HEK293 (cell line): ENCODE data around the gene FRMD4A.

Experiments
- CTCF ChIA-PET: fragments of 350-600 bp; formaldehyde crosslinking; extraction: SDS; loops from one replicate; lab custom pipeline; 2021; ENCODE audit warnings: antibody characterized with exemption; lab: Yijun Ruan, JAX
- POLR2A ChIA-PET: fragments of 300-600 bp; formaldehyde crosslinking; extraction: SDS; loops from one replicate; lab custom pipeline; 2020; ENCODE audit warnings: antibody characterized with exemption, inconsistent platforms; lab: Yijun Ruan, JAX
- H3K27ac ChIP-seq: fragments of 200-500 bp; sonication (Bioruptor generic); 2 replicates; pipeline ENCODE4 v1.5.1; 2014; ENCODE audit warnings: low read depth, low read length, control low read depth, inconsistent platforms; ENCODE audit errors: extremely low read depth
- H3K36me3 ChIP-seq, 2 experiments: fragments of 200-500 bp in 1 of 2; sonication (Bioruptor generic) in 1 of 2; 1 replicate in 1 of 2; 2 replicates in 1 of 2; pipeline ENCODE4 v1.5.1; 2014 to 2017; ENCODE audit warnings: inconsistent platforms in 2 of 2, low read length in 2 of 2; ENCODE audit not compliant: control insufficient read depth in 2 of 2, insufficient read depth in 1 of 2
- H3K4me1 ChIP-seq: fragments of 200-500 bp; sonication (Bioruptor generic); 2 replicates; pipeline ENCODE4 v1.5.1; 2014; ENCODE audit warnings: mild to moderate bottlenecking, low read length, inconsistent platforms; ENCODE audit not compliant: control insufficient read depth, insufficient read depth
- H3K4me3 ChIP-seq: 2 replicates; pipeline ENCODE4 v1.5.1; 2011; ENCODE audit warnings: low read depth, mild to moderate bottlenecking, control low read depth, low read length, moderate library complexity
- H3K9me3 ChIP-seq: fragments of 200-500 bp; sonication (Bioruptor generic); 2 replicates; pipeline ENCODE4 v1.5.1; 2014; ENCODE audit warnings: low read depth, low read length, inconsistent platforms; ENCODE audit not compliant: control insufficient read depth, insufficient read depth
- KLF10 ChIP-seq: fragments of 450-650 bp; IDR thresholded peaks from 2 replicates; pipeline ENCODE4 v1.5.1; 2018; ENCODE audit warnings: missing biosample characterization, mild to moderate bottlenecking, missing genetic modification characterization
- MYNN ChIP-seq: fragments of 450-650 bp; formaldehyde crosslinking; IDR thresholded peaks from 2 replicates; pipeline ENCODE4 v1.5.1; 2016; ENCODE audit warnings: missing biosample characterization, missing genetic modification characterization, borderline replicate concordance
- OVOL3 ChIP-seq: fragments of 450-650 bp; formaldehyde crosslinking; IDR thresholded peaks from 2 replicates; pipeline ENCODE4 v1.5.1; 2016; ENCODE audit warnings: missing biosample characterization, missing genetic modification characterization
- RBAK ChIP-seq: fragments of 450-650 bp; formaldehyde crosslinking; IDR thresholded peaks from 2 replicates; pipeline ENCODE4 v1.5.1; 2016; ENCODE audit warnings: missing biosample characterization, missing genetic modification characterization
- SP7 ChIP-seq: fragments of 450-650 bp; formaldehyde crosslinking; IDR thresholded peaks from 2 replicates; pipeline ENCODE4 v1.5.1; 2016; ENCODE audit warnings: missing biosample characterization, missing genetic modification characterization
- YY1 ChIP-seq: fragments of 450-650 bp; formaldehyde crosslinking; IDR thresholded peaks from 2 replicates; pipeline ENCODE4 v1.5.1; 2018; ENCODE audit warnings: missing biosample characterization, missing genetic modification characterization
- ZBTB17 ChIP-seq: fragments of 450-650 bp; formaldehyde crosslinking; IDR thresholded peaks from 2 replicates; pipeline ENCODE4 v1.5.1; 2016; ENCODE audit warnings: missing biosample characterization, missing genetic modification characterization
- ZBTB21 ChIP-seq: fragments of 450-650 bp; formaldehyde crosslinking; IDR thresholded peaks from 2 replicates; pipeline ENCODE4 v1.5.1; 2017; ENCODE audit warnings: missing biosample characterization, missing genetic modification characterization
- ZFP3 ChIP-seq: fragments of 450-650 bp; formaldehyde crosslinking; IDR thresholded peaks from 2 replicates; pipeline ENCODE4 v1.5.1; 2016; ENCODE audit warnings: low read depth, missing biosample characterization, missing genetic modification characterization
- ZIC2 ChIP-seq: fragments of 450-650 bp; formaldehyde crosslinking; IDR thresholded peaks from 2 replicates; pipeline ENCODE4 v1.5.1; 2016; ENCODE audit warnings: missing biosample characterization, missing genetic modification characterization
- ZNF121 ChIP-seq: fragments of 450-650 bp; formaldehyde crosslinking; IDR thresholded peaks from 2 replicates; pipeline ENCODE4 v1.5.1; 2016; ENCODE audit warnings: missing biosample characterization, missing genetic modification characterization
- ZNF157 ChIP-seq: fragments of 450-650 bp; formaldehyde crosslinking; IDR thresholded peaks from 2 replicates; pipeline ENCODE4 v1.5.1; 2016; ENCODE audit warnings: missing biosample characterization, missing genetic modification characterization
- ZNF214 ChIP-seq: fragments of 450-650 bp; formaldehyde crosslinking; IDR thresholded peaks from 2 replicates; pipeline ENCODE4 v1.5.1; 2017; ENCODE audit warnings: missing biosample characterization, mild to moderate bottlenecking, missing genetic modification characterization, borderline replicate concordance
- ZNF24 ChIP-seq: fragments of 450-650 bp; formaldehyde crosslinking; IDR thresholded peaks from 2 replicates; pipeline ENCODE4 v1.5.1; 2016; ENCODE audit warnings: missing biosample characterization, missing genetic modification characterization
- ZNF274 ChIP-seq, 2 experiments: fragments of 200-500 bp in 1 of 2; fragments of 450-650 bp in 1 of 2; sonication (Bioruptor generic) in 1 of 2; formaldehyde crosslinking in 1 of 2; IDR thresholded peaks; 2 replicates each; pipeline versions ENCODE4 v1.5.1 to v1.6.1; 2014 to 2016; ENCODE audit warnings: borderline replicate concordance in 1 of 2, inconsistent platforms in 1 of 2, low read length in 1 of 2, missing biosample characterization in 1 of 2, missing genetic modification characterization in 1 of 2
- ZNF324 ChIP-seq: fragments of 450-650 bp; formaldehyde crosslinking; IDR thresholded peaks from 2 replicates; pipeline ENCODE4 v1.5.1; 2016; ENCODE audit warnings: missing biosample characterization, missing genetic modification characterization
- ZNF621 ChIP-seq: fragments of 450-650 bp; formaldehyde crosslinking; IDR thresholded peaks from 2 replicates; pipeline ENCODE4 v1.5.1; 2017; ENCODE audit warnings: missing biosample characterization, missing genetic modification characterization
- ZNF624 ChIP-seq: fragments of 450-650 bp; formaldehyde crosslinking; IDR thresholded peaks from 2 replicates; pipeline ENCODE4 v1.5.1; 2017; ENCODE audit warnings: missing biosample characterization, missing genetic modification characterization
- ZNF654 ChIP-seq: fragments of 450-650 bp; formaldehyde crosslinking; IDR thresholded peaks from 2 replicates; pipeline ENCODE4 v1.5.1; 2016; ENCODE audit warnings: low read depth, missing biosample characterization, missing genetic modification characterization
- ZNF701 ChIP-seq: fragments of 450-650 bp; formaldehyde crosslinking; IDR thresholded peaks from 2 replicates; pipeline ENCODE4 v1.5.1; 2016; ENCODE audit warnings: missing biosample characterization, missing genetic modification characterization
- TF ChIP-seq, protein P1 (sequence below): fragments of 450-650 bp; formaldehyde crosslinking; IDR thresholded peaks from 2 replicates; pipeline ENCODE4 v1.5.1; 2016; ENCODE audit warnings: missing biosample characterization, missing genetic modification characterization
- TF ChIP-seq, protein P2 (sequence below): fragments of 450-650 bp; formaldehyde crosslinking; IDR thresholded peaks from 2 replicates; pipeline ENCODE4 v1.5.1; 2016; ENCODE audit warnings: missing biosample characterization, missing genetic modification characterization, low read depth
- TF ChIP-seq, protein P3 (sequence below): fragments of 450-650 bp; formaldehyde crosslinking; IDR thresholded peaks from 2 replicates; pipeline ENCODE4 v1.5.1; 2016; ENCODE audit warnings: missing biosample characterization, missing genetic modification characterization

FRMD4A gene

DNA sequence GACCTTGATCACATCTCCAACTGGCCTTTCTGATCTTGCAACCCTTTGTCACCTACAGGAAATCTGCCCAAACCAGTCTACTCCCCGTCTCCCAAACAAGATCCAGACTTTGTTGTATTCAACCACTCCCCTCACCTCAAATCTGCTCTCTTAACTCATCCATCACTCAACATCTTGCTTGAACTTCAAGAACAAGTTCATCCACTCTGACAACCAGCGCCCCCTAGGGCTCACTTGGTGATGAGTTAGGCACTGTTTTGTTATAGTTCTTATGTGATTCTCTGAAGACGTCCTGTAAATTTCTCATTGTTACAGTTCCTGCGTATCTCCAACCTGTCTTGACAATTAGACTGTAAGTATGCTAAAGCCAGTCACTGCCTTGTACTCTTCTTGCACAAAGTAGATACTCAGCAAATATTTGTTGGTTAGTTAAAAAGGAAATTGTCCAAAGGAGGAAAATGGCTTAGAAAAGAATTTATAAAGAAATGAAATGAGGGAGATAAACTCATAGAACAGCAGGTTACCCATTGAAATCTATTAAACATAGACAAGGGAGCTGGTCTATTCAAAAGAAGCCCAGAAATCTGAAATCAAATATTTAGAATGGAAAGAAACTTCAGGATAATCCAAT, 5.3 kb downstream of the FRMD4A start:
- POLR2A ChIA-PET = no interaction called here
- Histone ChIP-seq H3K36me3 (no peaks in the 10 kb centered on the region), H3K4me1 (0 out of 2 replicates have a peak, but pooled peaks cover 3% of the 10 kb centered on the region), H3K9me3 (no peaks in the 10 kb centered on the region), H3K4me3 (no peak overlapping the region), H3K27ac (no peak overlapping the region)
- CTCF ChIA-PET = interaction anchor here (0.7 to 3.0 kb wide), 16 partner anchors 9 to 164 kb away, joined by 3 to 16 read pairs (median 5); no protein-coding TSS in a partner anchor
- no peak for TF ChIP-seq SP7 (tag by site-specific recombination)
- no peak for TF ChIP-seq MYNN (tag by site-specific recombination)
- no peak for TF ChIP-seq KLF10
- TF ChIP-seq ZNF654 (tag by site-specific recombination) = peak; percentile 30; the same call in 1 of the 2 replicates
- TF ChIP-seq ZBTB17 (tag by site-specific recombination) = peak; percentile 51; the same call in 1 of the 2 replicates
- TF ChIP-seq ZIC2 (tag by site-specific recombination) = no peak

DNA sequence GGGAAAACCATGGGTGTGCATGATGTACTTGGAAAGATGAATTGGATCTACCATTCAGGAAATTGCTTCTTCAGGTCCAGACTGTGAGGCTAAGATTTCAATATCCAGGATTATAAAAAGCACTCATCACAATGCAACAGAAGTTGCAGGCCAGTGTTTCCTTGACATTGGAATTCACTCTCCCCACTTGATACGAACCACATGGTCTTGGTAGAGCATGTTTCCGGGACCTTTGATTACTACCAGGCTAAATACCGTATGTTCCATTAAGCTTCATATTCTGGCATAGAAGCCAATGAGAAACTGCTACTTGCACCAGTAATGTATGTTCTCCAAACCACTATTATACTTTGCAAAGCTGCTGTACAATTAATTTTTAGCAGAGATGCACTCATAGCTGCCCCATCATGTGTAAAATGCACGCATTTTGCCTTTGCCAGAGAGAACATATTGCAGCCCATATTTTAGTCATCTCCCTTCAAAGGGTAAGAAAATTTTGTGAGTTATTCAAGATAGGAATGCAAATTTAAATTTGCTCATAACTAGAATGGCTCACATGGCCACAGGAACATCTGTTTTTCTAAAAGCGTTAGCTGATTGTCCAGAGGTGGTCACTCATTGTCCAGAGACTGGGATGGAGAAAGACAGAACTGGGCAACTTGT, 8.1 kb downstream of the FRMD4A start:
- Histone ChIP-seq H3K4me1 (0 out of 2 replicates have a peak, but pooled peaks cover 3% of the 10 kb centered on the region), H3K36me3 (no peaks in the 10 kb centered on the region), H3K9me3 (no peaks in the 10 kb centered on the region), H3K4me3 (no peak overlapping the region), H3K27ac (no peak overlapping the region)
- TF ChIP-seq ZNF24 (tag by site-specific recombination) = no peak
- no peak for TF ChIP-seq RBAK (tag by site-specific recombination)
- TF ChIP-seq ZNF157 = no peak
- TF ChIP-seq ZNF214 = no peak
- no peak for TF ChIP-seq ZNF121 (tag by site-specific recombination)
- TF ChIP-seq ZNF701 (tag by site-specific recombination) = no peak
- CTCF ChIA-PET = interaction anchor here (0.7 to 1.7 kb wide), 6 partner anchors 9 to 124 kb away, joined by 3 to 4 read pairs (median 3); partner anchors contain the start of gene FRMD4A
- POLR2A ChIA-PET = no interaction called here

DNA sequence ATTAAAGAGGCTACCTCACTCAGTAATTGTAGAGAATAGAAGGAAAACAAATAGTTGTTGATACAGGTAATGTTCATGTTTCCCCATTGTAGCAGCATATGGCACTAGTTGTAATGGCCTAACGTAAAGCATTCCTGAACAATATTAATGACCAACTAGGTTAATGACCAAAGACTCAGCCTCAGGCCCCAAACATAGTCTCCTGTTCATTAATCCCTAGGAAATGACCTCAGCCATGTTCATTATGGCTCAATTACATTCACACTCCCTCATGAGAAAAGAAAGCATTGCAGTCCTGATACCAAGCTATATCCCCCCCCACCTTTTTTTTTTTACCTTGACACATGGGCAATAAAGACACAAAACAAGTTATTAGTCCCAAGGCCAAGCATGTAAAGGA, 12.7 kb downstream of the FRMD4A start:
- TF ChIP-seq, protein P1, sequence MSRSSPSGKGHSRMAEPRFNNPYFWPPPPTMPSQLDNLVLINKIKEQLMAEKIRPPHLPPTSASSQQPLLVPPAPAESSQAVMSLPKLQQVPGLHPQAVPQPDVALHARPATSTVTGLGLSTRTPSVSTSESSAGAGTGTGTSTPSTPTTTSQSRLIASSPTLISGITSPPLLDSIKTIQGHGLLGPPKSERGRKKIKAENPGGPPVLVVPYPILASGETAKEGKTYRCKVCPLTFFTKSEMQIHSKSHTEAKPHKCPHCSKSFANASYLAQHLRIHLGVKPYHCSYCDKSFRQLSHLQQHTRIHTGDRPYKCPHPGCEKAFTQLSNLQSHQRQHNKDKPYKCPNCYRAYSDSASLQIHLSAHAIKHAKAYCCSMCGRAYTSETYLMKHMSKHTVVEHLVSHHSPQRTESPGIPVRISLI (tag by site-specific recombination) = no peak
- TF ChIP-seq, protein P2, sequence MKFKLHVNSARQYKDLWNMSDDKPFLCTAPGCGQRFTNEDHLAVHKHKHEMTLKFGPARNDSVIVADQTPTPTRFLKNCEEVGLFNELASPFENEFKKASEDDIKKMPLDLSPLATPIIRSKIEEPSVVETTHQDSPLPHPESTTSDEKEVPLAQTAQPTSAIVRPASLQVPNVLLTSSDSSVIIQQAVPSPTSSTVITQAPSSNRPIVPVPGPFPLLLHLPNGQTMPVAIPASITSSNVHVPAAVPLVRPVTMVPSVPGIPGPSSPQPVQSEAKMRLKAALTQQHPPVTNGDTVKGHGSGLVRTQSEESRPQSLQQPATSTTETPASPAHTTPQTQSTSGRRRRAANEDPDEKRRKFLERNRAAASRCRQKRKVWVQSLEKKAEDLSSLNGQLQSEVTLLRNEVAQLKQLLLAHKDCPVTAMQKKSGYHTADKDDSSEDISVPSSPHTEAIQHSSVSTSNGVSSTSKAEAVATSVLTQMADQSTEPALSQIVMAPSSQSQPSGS (tag by site-specific recombination) = no peak
- TF ChIP-seq YY1 = no peak
- TF ChIP-seq ZBTB21 = no peak
- TF ChIP-seq OVOL3 (tag by site-specific recombination) = no peak
- TF ChIP-seq ZNF24 (tag by site-specific recombination) = no peak
- TF ChIP-seq ZNF274 (IDR thresholded peaks at IDR 0.05; ENCODE audit: low read length) = no peak
- no peak for TF ChIP-seq ZNF274 (tag by site-specific recombination; IDR thresholded peaks at IDR 0.05; ENCODE audit: borderline replicate concordance)
- no peak for TF ChIP-seq ZFP3 (tag by site-specific recombination)
- TF ChIP-seq ZNF624 (tag by site-specific recombination) = no peak
- TF ChIP-seq, protein P3, sequence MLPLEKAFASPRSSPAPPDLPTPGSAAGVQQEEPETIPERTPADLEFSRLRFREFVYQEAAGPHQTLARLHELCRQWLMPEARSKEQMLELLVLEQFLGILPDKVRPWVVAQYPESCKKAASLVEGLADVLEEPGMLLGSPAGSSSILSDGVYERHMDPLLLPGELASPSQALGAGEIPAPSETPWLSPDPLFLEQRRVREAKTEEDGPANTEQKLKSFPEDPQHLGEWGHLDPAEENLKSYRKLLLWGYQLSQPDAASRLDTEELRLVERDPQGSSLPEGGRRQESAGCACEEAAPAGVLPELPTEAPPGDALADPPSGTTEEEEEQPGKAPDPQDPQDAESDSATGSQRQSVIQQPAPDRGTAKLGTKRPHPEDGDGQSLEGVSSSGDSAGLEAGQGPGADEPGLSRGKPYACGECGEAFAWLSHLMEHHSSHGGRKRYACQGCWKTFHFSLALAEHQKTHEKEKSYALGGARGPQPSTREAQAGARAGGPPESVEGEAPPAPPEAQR (tag by site-specific recombination) = no peak
- no peak for TF ChIP-seq ZNF621 (tag by site-specific recombination)
- TF ChIP-seq ZNF324 = no peak
- ChIA-PET POLR2A (no interaction called here), CTCF (interaction anchor here (0.6 kb wide), 1 partner anchor 192 kb away, joined by 3 read pairs; no protein-coding TSS in a partner anchor)
- no peaks in the 10 kb centered on the region for H3K36me3 ChIP-seq
- H3K27ac ChIP-seq = no peak overlapping the region
- H3K4me3 ChIP-seq = no peak overlapping the region
- H3K4me1 ChIP-seq = no peaks in the 10 kb centered on the region
- H3K9me3 ChIP-seq = no peaks in the 10 kb centered on the region
